BLaER1 treated with 17β-estradiol and CSF1 and Interleukin-3, amounts not matched to agents 10 nM and 100 nM (cell line): Measurements from ENCODE around the gene EPHA7.
A peak's percentile ranks its signal among the peaks of the same experiment; 100 is the strongest.

Source experiments
- H3K27ac ChIP-seq, 11 experiments: shearing (Covaris generic); formaldehyde crosslinking; 2 replicates each; pipeline ENCODE4 v1.8.1; 2022
- H3K27me3 ChIP-seq, 11 experiments: shearing (Covaris generic); formaldehyde crosslinking; 2 replicates each; pipeline ENCODE4 v1.8.1; 2022
- H3K36me3 ChIP-seq, 11 experiments: shearing (Covaris generic); formaldehyde crosslinking; 2 replicates each; pipeline ENCODE4 v1.8.1; 2022
- H3K4me1 ChIP-seq, 10 experiments: shearing (Covaris generic); formaldehyde crosslinking; 2 replicates each; pipeline ENCODE4 v1.8.1; 2022
- H3K4me2 ChIP-seq, 11 experiments: shearing (Covaris generic); formaldehyde crosslinking; 2 replicates each; pipeline ENCODE4 v1.8.1; 2022
- H3K4me3 ChIP-seq, 10 experiments: shearing (Covaris generic); formaldehyde crosslinking; 2 replicates each; pipeline ENCODE4 v1.8.1; 2022
- H3K9ac ChIP-seq, 11 experiments: shearing (Covaris generic); formaldehyde crosslinking; 2 replicates each; pipeline ENCODE4 v1.8.1; 2022
- H3K9me3 ChIP-seq, 11 experiments: shearing (Covaris generic); formaldehyde crosslinking; replicated peaks in 1 of 11; 2 replicates each; pipeline ENCODE4 v1.8.1; 2022
- H4K20me1 ChIP-seq, 11 experiments: shearing (Covaris generic); formaldehyde crosslinking; 2 replicates each; pipeline ENCODE4 v1.8.1; 2022
- Cebpa-rat ChIP-seq, 11 experiments: shearing (Covaris generic); IDR thresholded peaks; 2 replicates each; pipeline ENCODE4 v1.8.1; 2022

Gene EPHA7

DNA sequence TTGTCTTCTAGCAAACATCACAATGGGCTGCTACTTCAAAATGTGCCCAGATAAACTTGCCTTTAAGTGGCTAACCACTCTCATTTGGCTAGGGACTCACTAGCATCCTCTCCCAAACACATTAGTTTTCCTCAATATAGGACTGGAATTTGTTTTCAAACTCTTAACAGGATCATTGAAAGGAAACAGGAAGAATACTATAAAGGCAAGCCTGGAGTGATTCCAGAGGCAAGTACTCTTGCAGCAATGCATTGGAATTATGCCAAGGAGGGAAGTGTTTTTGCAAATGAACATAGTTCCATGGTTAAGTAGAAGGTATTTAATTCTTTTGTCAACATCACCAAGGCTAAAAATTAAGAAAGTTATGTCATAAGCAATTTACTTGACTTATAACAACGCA is 12.2 kb downstream of the EPHA7 start:
- Histone ChIP-seq H3K27ac (no peak overlapping the region), H3K4me1 (no peaks in the 10 kb centered on the region), H4K20me1 (no peaks in the 10 kb centered on the region), H3K9ac (no peak overlapping the region), H3K4me2 (no peak overlapping the region), H3K4me3 (no peak overlapping the region), H3K36me3 (no peaks in the 10 kb centered on the region), H3K27me3 (no peaks in the 10 kb centered on the region), H3K9me3 (no peaks in the 10 kb centered on the region)
- TF ChIP-seq Cebpa-rat (IDR thresholded peaks at IDR 0.05), result no peak

DNA sequence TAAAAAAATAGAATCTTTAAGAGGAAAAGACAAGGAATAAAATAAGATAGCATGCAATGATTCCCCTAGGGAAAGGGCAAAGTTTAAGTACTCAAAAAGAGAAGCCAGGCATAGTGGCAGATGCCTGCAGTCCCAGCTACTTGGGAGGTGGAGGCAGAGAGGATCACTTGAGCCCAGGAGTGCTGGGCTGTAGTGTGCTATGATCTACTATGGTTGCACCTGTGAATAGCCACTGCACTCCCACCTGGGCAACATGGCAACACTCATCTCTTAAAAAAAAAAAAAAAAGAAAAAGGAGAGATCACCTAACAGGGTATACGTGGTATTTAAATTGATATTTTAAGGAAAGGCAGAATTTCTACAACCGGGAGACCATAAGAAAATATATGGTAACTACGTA is 16.0 kb downstream of the EPHA7 start:
- no peak overlapping the region for H3K4me3 ChIP-seq
- no peak overlapping the region for H3K27ac ChIP-seq
- TF ChIP-seq Cebpa-rat (IDR thresholded peaks at IDR 0.05), result no peak
- no peaks in the 10 kb centered on the region for H3K27me3 ChIP-seq
- no peak overlapping the region for H3K4me2 ChIP-seq
- H3K4me1 ChIP-seq, result no peaks in the 10 kb centered on the region
- no peaks in the 10 kb centered on the region for H4K20me1 ChIP-seq
- H3K9me3 ChIP-seq, result no peaks in the 10 kb centered on the region
- no peak overlapping the region for H3K9ac ChIP-seq
- no peaks in the 10 kb centered on the region for H3K36me3 ChIP-seq

DNA sequence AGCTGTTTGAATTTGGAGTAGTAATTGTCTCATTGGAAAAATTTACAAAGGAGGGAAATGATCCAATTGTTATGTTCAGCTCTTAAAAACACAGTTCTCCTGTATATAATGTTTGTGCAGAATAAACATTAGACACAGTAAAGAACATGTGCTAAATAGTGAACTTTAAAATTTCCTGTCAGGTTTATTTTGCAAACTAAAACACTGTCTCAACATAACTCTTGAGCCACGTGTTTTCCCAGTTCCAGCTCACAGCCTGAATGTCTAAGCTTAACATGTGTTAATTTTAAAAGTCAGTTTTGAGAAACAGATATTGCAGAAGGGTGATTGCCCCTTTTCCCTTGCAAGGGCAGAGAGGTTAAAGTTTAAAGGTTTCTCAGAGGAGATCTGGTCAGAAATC is 20.6 kb downstream of the EPHA7 start:
- no peaks in the 10 kb centered on the region for H3K4me1 ChIP-seq
- H3K9me3 ChIP-seq, result no peaks in the 10 kb centered on the region
- no peak for TF ChIP-seq Cebpa-rat (IDR thresholded peaks at IDR 0.05)
- H3K36me3 ChIP-seq, result no peaks in the 10 kb centered on the region
- no peak overlapping the region for H3K27ac ChIP-seq
- H3K27me3 ChIP-seq, result no peaks in the 10 kb centered on the region
- H3K4me3 ChIP-seq, result no peak overlapping the region
- no peak overlapping the region for H3K9ac ChIP-seq
- no peak overlapping the region for H3K4me2 ChIP-seq
- H4K20me1 ChIP-seq, result no peaks in the 10 kb centered on the region

DNA sequence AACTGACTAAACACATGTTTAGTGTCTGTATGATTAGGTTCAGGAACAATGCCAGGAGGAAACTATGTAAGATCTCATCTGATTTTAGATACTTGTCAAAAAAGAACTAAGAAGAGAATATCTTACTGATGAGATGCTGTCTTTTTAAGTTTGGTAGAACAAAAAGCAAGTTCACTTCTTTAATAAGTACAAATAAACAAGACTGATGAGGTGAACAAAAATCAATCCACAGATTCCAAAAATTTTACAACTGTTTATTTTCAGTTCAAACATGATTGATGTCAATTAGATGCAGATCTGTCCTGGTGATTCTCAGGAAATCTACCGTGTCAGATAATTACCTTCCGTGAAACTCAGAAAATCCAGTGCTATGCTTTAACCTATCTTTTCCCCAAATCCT is 24.9 kb downstream of the EPHA7 start:
- Histone ChIP-seq H3K9ac (no peak overlapping the region), H3K9me3 (no peaks in the 10 kb centered on the region), H3K27me3 (no peaks in the 10 kb centered on the region), H3K4me3 (no peak overlapping the region), H3K4me1 (no peaks in the 10 kb centered on the region), H4K20me1 (no peaks in the 10 kb centered on the region), H3K4me2 (no peak overlapping the region), H3K27ac (no peak overlapping the region), H3K36me3 (no peaks in the 10 kb centered on the region)
- no peak for TF ChIP-seq Cebpa-rat (IDR thresholded peaks at IDR 0.05)

DNA sequence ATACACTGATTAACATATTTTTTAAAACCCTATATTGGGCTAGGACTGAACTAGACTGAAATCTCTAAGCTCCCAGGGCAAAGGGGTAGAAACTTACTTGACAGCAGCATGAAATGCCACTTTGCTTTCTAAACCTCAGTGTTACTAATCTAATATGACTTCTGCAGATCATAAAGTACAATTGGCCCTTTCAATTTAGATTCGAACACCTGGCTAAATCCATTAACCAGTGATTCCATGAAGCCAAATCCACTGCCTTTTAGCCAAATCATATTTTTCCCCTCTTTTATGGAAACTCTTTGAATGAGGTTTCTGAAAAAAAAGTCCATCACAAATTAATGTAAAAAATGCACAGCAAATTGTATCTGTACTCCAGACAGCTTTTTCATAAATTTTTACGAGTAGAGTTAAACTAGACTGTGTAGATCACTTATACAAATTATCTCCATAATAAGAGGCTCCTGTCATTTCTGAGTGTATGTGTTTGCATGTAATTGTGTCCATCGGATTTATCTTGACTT is 25.7 kb downstream of the EPHA7 start:
- H3K36me3 ChIP-seq, result no peaks in the 10 kb centered on the region
- H3K27me3 ChIP-seq, result no peaks in the 10 kb centered on the region
- no peak overlapping the region for H3K4me3 ChIP-seq
- no peaks in the 10 kb centered on the region for H3K4me1 ChIP-seq
- no peak overlapping the region for H3K4me2 ChIP-seq
- no peak overlapping the region for H3K27ac ChIP-seq
- no peak overlapping the region for H3K9ac ChIP-seq
- no peak for TF ChIP-seq Cebpa-rat (IDR thresholded peaks at IDR 0.05)
- no peaks in the 10 kb centered on the region for H3K9me3 ChIP-seq
- no peaks in the 10 kb centered on the region for H4K20me1 ChIP-seq

DNA sequence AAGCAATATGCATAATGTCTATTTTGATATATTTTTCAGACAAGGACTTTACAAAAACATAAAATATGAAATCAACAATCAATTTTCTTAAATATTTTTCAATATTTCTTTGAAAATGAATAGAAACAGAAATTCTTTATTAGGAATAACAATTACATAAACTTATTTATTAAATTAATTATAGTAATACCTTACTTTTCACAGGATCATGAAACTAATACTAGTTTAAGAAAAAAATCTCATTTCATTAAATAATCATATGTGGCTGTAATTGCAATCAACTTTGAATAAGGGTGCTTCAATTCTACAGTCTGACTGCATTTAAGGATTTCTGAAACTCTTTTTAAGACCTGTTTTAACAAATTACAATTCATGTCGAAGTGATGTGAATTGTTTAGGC is 26.6 kb downstream of the EPHA7 start:
- H3K27ac ChIP-seq, result no peak overlapping the region
- H4K20me1 ChIP-seq, result no peaks in the 10 kb centered on the region
- no peak for TF ChIP-seq Cebpa-rat (IDR thresholded peaks at IDR 0.05)
- H3K9ac ChIP-seq, result no peak overlapping the region
- no peaks in the 10 kb centered on the region for H3K9me3 ChIP-seq
- no peaks in the 10 kb centered on the region for H3K27me3 ChIP-seq
- H3K4me1 ChIP-seq, result no peaks in the 10 kb centered on the region
- H3K36me3 ChIP-seq, result no peaks in the 10 kb centered on the region
- no peak overlapping the region for H3K4me3 ChIP-seq
- H3K4me2 ChIP-seq, result no peak overlapping the region

DNA sequence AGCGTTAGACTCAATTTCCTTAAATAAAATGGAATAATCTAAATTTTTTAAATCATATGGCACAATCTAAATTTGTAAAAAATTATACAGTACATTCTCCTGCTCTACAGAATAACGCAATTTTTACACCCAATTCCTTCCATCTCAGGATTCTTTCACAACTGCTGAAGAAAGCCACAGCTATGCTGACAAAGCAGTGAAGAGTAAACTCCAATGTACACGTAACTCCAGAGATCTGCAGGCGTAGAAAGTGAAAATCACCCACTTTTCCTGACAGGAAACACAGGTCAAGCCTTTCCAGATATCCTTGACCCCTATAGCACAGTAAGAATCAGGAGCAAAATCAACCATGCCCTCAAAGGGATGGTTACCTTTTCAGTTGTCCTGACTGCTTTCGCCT is 27.4 kb downstream of the EPHA7 start:
- no peaks in the 10 kb centered on the region for H4K20me1 ChIP-seq
- H3K27ac ChIP-seq, result no peak overlapping the region
- H3K4me2 ChIP-seq, result no peak overlapping the region
- no peaks in the 10 kb centered on the region for H3K27me3 ChIP-seq
- H3K4me1 ChIP-seq, result no peaks in the 10 kb centered on the region
- no peaks in the 10 kb centered on the region for H3K36me3 ChIP-seq
- no peak overlapping the region for H3K9ac ChIP-seq
- 0 out of 22 replicates have a peak, but pooled peaks cover 0 to under 1% (median 0%) of the 10 kb centered on the region in 11 experiments for H3K9me3 ChIP-seq
- no peak overlapping the region for H3K4me3 ChIP-seq
- no peak for TF ChIP-seq Cebpa-rat (IDR thresholded peaks at IDR 0.05)

DNA sequence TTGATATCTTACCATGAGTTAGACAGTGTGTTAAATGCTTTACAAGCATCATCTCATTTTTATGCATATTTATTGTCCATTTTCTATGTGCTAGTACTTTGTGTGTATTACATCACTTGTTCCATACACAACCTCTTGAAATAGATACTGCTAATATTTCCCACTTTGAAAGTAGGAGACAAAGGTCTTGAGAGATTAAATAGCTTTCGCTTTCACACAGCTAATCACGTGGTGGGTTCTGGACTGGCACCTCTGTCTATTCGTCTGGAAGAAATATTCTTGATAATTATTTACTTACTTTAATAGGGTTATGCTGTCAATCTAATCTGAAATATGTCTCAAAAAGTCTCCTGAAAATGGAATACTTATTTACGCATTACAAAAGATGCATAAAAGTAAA is 30.2 kb downstream of the EPHA7 start:
- H3K4me1 ChIP-seq, result no peaks in the 10 kb centered on the region
- no peak for TF ChIP-seq Cebpa-rat (IDR thresholded peaks at IDR 0.05)
- H4K20me1 ChIP-seq, result no peaks in the 10 kb centered on the region
- no peaks in the 10 kb centered on the region for H3K27me3 ChIP-seq
- H3K4me2 ChIP-seq, result no peak overlapping the region
- no peak overlapping the region for H3K27ac ChIP-seq
- H3K9me3 ChIP-seq, result peaks cover 0 to 6% (median 0%) of the 10 kb centered on the region in 11 experiments; a peak in 1 of 22 replicates
- no peaks in the 10 kb centered on the region for H3K36me3 ChIP-seq
- H3K9ac ChIP-seq, result no peak overlapping the region
- no peak overlapping the region for H3K4me3 ChIP-seq

DNA sequence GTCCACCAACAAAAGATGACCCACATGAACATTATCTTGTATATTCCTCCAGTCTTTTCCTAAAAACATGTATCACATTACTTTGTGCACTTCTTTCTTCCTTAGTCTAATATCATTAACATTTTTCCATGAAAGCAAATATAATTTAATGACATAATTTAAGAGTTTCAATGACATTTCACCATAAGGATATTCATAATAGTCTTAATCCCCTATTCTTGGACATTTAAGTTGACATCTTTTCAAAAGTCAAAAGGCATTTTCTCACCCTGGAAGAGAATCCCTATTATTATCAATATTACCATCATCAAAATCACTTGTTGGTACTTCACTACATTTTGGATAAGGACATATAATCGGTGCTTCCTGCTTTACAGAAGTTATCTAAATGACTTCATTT is 31.3 kb downstream of the EPHA7 start:
- no peak overlapping the region for H3K4me3 ChIP-seq
- no peak for TF ChIP-seq Cebpa-rat (IDR thresholded peaks at IDR 0.05)
- no peak overlapping the region for H3K27ac ChIP-seq
- H3K4me2 ChIP-seq, result no peak overlapping the region
- H3K9ac ChIP-seq, result no peak overlapping the region
- H3K9me3 ChIP-seq, result peaks cover 0 to 6% (median 0%) of the 10 kb centered on the region in 11 experiments; a peak in 1 of 22 replicates
- H4K20me1 ChIP-seq, result no peaks in the 10 kb centered on the region
- H3K4me1 ChIP-seq, result no peaks in the 10 kb centered on the region
- no peaks in the 10 kb centered on the region for H3K27me3 ChIP-seq
- no peaks in the 10 kb centered on the region for H3K36me3 ChIP-seq

DNA sequence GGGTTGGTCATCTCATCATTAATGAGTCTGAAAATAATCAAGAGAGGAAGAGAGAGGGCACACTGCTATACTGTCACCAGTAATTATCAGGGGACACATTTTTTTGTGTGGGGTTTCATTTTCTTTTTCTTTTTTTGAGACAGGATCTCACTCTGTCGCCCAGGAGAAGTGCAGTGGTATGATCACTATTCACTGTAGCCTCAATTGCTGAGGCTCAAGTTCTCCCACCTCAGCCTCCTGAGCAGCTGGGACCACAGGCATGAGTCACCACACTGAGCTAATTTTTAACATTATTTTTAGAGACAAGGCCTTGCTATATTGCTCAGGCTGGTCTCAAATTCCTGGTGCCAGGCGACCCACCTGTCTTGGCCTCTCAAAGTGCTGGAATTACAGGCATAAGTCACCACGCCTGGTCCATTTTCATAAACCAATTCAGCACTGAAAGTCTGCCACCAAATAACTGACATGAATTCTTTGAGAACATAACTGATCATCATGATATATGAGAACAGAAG is 43.3 kb downstream of the EPHA7 start:
- TF ChIP-seq Cebpa-rat (IDR thresholded peaks at IDR 0.05), result no peak

More for the DNA sequence above, 43.3 kb downstream of the EPHA7 start:
- Histone ChIP-seq H3K27ac (no peak overlapping the region), H3K9me3 (no peaks in the 10 kb centered on the region), H3K4me3 (no peak overlapping the region), H4K20me1 (no peaks in the 10 kb centered on the region), H3K9ac (no peak overlapping the region), H3K4me2 (peak overlapping the region in 1 of 11 experiments; percentile 16; a peak in 1 of 22 replicates), H3K27me3 (no peaks in the 10 kb centered on the region), H3K36me3 (no peaks in the 10 kb centered on the region), H3K4me1 (peaks cover 0 to 8% (median 0%) of the 10 kb centered on the region in 10 experiments; a peak in 3 of 20 replicates)
